ENCODE measurements around the gene ARSK.
"Not testable (repeated sequence)": the region's sequence is repeated elsewhere in the genome, so short reads cannot be mapped to it uniquely, and the experiment has no call there.

ARSK gene

GRCh38 chr5:95641741-95642220, 86.9 kb downstream of the ARSK start:
- no peak for DNase-seq (ENCODE audit: low spot score)
- no peak for TF ChIP-seq CTCF (IDR thresholded peaks at IDR 0.05; ENCODE audit: extremely low read depth, insufficient read depth, missing control alignments)
- in situ Hi-C loops (cut with MboI; ENCODE audit: low pct_unique_long_range_greater_than_20kb, low sequenced_read_pairs, unreplicated experiment) = no loop called here

GRCh38 chr5:95643152-95643551, 88.3 kb downstream of the ARSK start:
- no peak for DNase-seq (ENCODE audit: low spot score)
- in situ Hi-C loops (cut with MboI; ENCODE audit: low pct_unique_long_range_greater_than_20kb, low sequenced_read_pairs, unreplicated experiment) = no loop called here

GRCh38 chr5:95644351-95645042, 89.6 kb downstream of the ARSK start:
- in situ Hi-C loops (cut with MboI; ENCODE audit: low pct_unique_long_range_greater_than_20kb, low sequenced_read_pairs, unreplicated experiment) = no loop called here
- peak; percentile 38 for DNase-seq (ENCODE audit: low spot score)
- peak; percentile 76 for TF ChIP-seq CTCF (IDR thresholded peaks at IDR 0.05; ENCODE audit: extremely low read depth, insufficient read depth, missing control alignments)

More at GRCh38 chr5:95643152-95643551, 88.3 kb downstream of the ARSK start:
- TF ChIP-seq CTCF (IDR thresholded peaks at IDR 0.05; ENCODE audit: extremely low read depth, insufficient read depth, missing control alignments) = no peak

GRCh38 chr5:95646226-95646568, 91.3 kb downstream of the ARSK start:
- in situ Hi-C loops (cut with MboI; ENCODE audit: low pct_unique_long_range_greater_than_20kb, low sequenced_read_pairs, unreplicated experiment); DNase-seq (ENCODE audit: low spot score): not testable (repeated sequence)

GRCh38 chr5:95646569-95647431, 91.9 kb downstream of the ARSK start, which contains the start of gene RFESD:
Gene RFESD, plus strand, starts transcription at chr5:95646777. Its CDS starts 5,495 bp downstream, at chr5:95652272.
- in situ Hi-C loops (cut with MboI; ENCODE audit: low pct_unique_long_range_greater_than_20kb, low sequenced_read_pairs, unreplicated experiment) = no loop called here
- DNase-seq (ENCODE audit: low spot score) = peak; percentile 89
- TF ChIP-seq CTCF (IDR thresholded peaks at IDR 0.05; ENCODE audit: extremely low read depth, insufficient read depth, missing control alignments) = no peak

- in situ Hi-C loops (cut with MboI; ENCODE audit: low pct_unique_long_range_greater_than_20kb, low sequenced_read_pairs, unreplicated experiment) = no loop called here
- no peak for TF ChIP-seq CTCF (IDR thresholded peaks at IDR 0.05; ENCODE audit: extremely low read depth, insufficient read depth, missing control alignments)
- no peak for DNase-seq (ENCODE audit: low spot score)
These were observed 93.3 kb downstream of the ARSK start for GRCh38 chr5:95647886-95648860.
